PFSK-1 (cell line): ENCODE measurements around the gene HMX2.

Source experiments
- FOXP2 ChIP-seq: optimal IDR thresholded peaks from 2 replicates; pipeline ENCODE3; 2011; ENCODE audit warnings: borderline replicate concordance, control low read depth, inconsistent platforms; ENCODE audit not compliant: insufficient read depth; ENCODE audit errors: extremely low read length, extremely low read depth
- POLR2AphosphoS5 ChIP-seq: IDR thresholded peaks from 2 replicates; pipeline ENCODE4 v1.6.1; 2012; ENCODE audit warnings: low read depth, mild to moderate bottlenecking, control low read depth, low read length, moderate library complexity
- SIN3A ChIP-seq: IDR thresholded peaks from 2 replicates; pipeline ENCODE4 v1.6.1; 2012; ENCODE audit warnings: mild to moderate bottlenecking, low read length, moderate library complexity, borderline replicate concordance; ENCODE audit not compliant: insufficient read depth
- TAF1 ChIP-seq: IDR thresholded peaks from 2 replicates; pipeline ENCODE4 v1.6.1; 2012; ENCODE audit warnings: low read length, control low read depth, borderline replicate concordance; ENCODE audit not compliant: insufficient read depth
- TF ChIP-seq, protein P1 (sequence below), 2 experiments: IDR thresholded peaks; 2 replicates each; pipeline versions ENCODE4 v1.6.1 to v1.8.0; 2011 to 2012; ENCODE audit warnings: low read depth in 2 of 2, low read length in 2 of 2, control low read depth in 1 of 2, inconsistent platforms in 1 of 2, mild to moderate bottlenecking in 1 of 2, moderate library complexity in 1 of 2; ENCODE audit not compliant: insufficient read depth in 1 of 2

The HMX2 gene

DNA sequence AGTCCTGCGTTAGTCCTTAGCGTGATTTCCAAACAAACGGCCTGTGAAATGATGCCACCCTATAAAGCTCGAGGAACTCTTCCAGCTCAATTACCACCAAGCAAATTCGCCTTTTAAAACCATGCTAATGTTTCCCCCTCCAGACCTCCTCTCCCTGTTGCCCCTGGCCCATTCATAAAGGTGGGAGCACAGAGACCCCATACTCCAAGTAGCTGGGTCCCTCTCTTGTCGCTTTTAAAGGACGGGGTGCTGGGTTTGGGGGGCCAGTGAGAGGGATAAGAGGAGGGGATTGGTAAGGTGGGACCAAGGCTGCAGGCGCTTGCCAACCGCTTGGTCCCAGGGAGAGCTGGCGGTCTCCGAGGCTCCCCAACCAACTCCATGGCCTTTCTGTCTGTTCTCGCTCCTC is 1.2 kb downstream of the HMX2 start:
- no peak for TF ChIP-seq SIN3A
- no peak for TF ChIP-seq FOXP2
- TF ChIP-seq, protein P1, sequence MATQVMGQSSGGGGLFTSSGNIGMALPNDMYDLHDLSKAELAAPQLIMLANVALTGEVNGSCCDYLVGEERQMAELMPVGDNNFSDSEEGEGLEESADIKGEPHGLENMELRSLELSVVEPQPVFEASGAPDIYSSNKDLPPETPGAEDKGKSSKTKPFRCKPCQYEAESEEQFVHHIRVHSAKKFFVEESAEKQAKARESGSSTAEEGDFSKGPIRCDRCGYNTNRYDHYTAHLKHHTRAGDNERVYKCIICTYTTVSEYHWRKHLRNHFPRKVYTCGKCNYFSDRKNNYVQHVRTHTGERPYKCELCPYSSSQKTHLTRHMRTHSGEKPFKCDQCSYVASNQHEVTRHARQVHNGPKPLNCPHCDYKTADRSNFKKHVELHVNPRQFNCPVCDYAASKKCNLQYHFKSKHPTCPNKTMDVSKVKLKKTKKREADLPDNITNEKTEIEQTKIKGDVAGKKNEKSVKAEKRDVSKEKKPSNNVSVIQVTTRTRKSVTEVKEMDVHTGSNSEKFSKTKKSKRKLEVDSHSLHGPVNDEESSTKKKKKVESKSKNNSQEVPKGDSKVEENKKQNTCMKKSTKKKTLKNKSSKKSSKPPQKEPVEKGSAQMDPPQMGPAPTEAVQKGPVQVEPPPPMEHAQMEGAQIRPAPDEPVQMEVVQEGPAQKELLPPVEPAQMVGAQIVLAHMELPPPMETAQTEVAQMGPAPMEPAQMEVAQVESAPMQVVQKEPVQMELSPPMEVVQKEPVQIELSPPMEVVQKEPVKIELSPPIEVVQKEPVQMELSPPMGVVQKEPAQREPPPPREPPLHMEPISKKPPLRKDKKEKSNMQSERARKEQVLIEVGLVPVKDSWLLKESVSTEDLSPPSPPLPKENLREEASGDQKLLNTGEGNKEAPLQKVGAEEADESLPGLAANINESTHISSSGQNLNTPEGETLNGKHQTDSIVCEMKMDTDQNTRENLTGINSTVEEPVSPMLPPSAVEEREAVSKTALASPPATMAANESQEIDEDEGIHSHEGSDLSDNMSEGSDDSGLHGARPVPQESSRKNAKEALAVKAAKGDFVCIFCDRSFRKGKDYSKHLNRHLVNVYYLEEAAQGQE (IDR thresholded peaks at IDR 0.05; ENCODE audit: insufficient read depth in 1 of 2, low read depth in 2 of 2, low read length in 2 of 2): no peak
- no peak for TF ChIP-seq POLR2AphosphoS5
- no peak for TF ChIP-seq TAF1

- TF ChIP-seq, protein P1 (IDR thresholded peaks at IDR 0.05; ENCODE audit: insufficient read depth in 1 of 2, low read depth in 2 of 2, low read length in 2 of 2): no peak
- TF ChIP-seq FOXP2 (no peak), TAF1 (no peak), SIN3A (no peak), POLR2AphosphoS5 (no peak)
Observed at GRCh38 chr10:123149568-123150270, 1.8 kb downstream of the HMX2 start.

- TF ChIP-seq FOXP2 (no peak), TAF1 (no peak), POLR2AphosphoS5 (no peak), SIN3A (no peak)
- TF ChIP-seq, protein P1 (IDR thresholded peaks at IDR 0.05; ENCODE audit: insufficient read depth in 1 of 2, low read depth in 2 of 2, low read length in 2 of 2): no peak
Observed at GRCh38 chr10:123150271-123150985, 2.5 kb downstream of the HMX2 start.

DNA sequence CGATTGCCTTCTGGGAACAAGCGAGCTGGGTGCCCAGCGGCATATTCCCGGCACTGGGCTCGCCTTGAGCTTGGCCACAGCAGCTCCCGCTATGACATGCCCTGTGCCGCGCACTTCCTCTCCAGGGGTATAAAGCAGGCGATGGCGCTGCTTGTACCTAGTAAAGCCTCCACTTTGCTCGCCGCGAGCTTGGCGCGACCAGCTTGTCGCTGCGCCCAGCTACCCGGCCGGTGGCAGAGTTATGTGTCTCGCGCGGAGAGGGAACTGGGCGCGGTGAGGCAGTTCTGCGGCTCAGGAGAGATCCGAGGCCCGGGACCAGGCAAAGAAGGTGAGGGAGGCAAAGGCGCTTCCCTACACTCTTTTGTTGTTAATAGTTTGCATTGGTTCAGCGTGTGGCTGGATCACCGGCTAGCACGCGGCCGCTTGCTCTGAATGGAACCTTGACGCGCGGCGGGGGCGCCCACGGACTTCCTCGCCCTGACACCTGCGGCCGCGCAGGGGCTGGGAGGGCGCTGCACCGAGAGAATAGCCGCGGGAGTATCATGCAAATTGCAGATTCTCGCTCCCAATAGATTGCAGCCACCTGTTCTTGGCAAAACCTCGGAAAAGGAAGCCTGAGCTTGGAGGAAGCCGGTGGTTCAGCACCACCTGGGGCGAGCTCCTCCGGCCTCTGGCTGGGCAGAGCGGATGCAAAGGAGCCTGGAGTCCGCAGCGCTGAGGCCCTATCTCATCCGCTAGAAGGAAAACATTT is 3.2 kb downstream of the HMX2 start:
- TF ChIP-seq FOXP2 (no peak), SIN3A (no peak), TAF1 (no peak), POLR2AphosphoS5 (no peak)
- TF ChIP-seq, protein P1 (IDR thresholded peaks at IDR 0.05; ENCODE audit: insufficient read depth in 1 of 2, low read depth in 2 of 2, low read length in 2 of 2): no peak
